HEK293T (cell line): ENCODE results near the gene PLAAT1.

Source experiments
- BHLHE40 ChIP-seq: fragments of 450-650 bp; IDR thresholded peaks from 2 replicates; pipeline ENCODE4 v1.6.1; 2016; ENCODE audit warnings: mild to moderate bottlenecking, moderate library complexity, borderline replicate concordance
- CTBP1 ChIP-seq: fragments of 450-650 bp; IDR thresholded peaks from 2 replicates; pipeline ENCODE4 v1.6.1; 2016; ENCODE audit warnings: borderline replicate concordance
- FOXA1 ChIP-seq: fragments of 450-650 bp; IDR thresholded peaks from 2 replicates; pipeline ENCODE4 v1.6.1; 2016; ENCODE audit warnings: mild to moderate bottlenecking
- FOXK2 ChIP-seq: fragments of 450-650 bp; IDR thresholded peaks from 2 replicates; pipeline ENCODE4 v1.6.1; 2016; ENCODE audit warnings: mild to moderate bottlenecking
- SP1 ChIP-seq: fragments of 450-650 bp; IDR thresholded peaks from 2 replicates; pipeline ENCODE4 v1.6.1; 2017
- SUZ12 ChIP-seq: fragments of 450-650 bp; IDR thresholded peaks from 2 replicates; pipeline ENCODE4 v1.6.1; 2016; ENCODE audit warnings: mild to moderate bottlenecking
- ZNF384 ChIP-seq: fragments of 450-650 bp; IDR thresholded peaks from 2 replicates; pipeline ENCODE4 v1.6.1; 2016
- TF ChIP-seq, protein P1 (sequence below): fragments of 450-650 bp; IDR thresholded peaks from 2 replicates; pipeline ENCODE4 v1.6.1; 2016

DNA sequence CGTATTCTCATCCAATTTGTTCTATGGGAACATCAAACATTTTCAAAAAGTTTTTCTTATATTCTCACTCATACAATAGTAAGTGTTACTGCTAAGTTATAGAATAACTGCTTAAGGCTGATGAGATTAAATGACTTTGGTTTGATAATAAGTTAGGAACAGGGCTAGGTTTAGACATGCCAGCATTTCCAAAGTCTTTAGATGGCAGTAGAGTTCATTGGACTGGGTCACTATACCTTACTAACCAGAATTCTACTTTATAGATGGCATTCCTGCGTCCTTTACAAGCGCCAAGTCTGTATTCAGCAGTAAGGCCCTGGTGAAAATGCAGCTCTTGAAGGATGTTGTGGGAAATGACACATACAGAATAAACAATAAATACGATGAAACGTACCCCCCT, 21.7 kb downstream of the PLAAT1 start:
- no peak for TF ChIP-seq SUZ12
- TF ChIP-seq BHLHE40: no peak
- no peak for TF ChIP-seq CTBP1
- TF ChIP-seq FOXK2: no peak
- no peak for TF ChIP-seq SP1
- TF ChIP-seq ZNF384: no peak
- TF ChIP-seq, protein P1, sequence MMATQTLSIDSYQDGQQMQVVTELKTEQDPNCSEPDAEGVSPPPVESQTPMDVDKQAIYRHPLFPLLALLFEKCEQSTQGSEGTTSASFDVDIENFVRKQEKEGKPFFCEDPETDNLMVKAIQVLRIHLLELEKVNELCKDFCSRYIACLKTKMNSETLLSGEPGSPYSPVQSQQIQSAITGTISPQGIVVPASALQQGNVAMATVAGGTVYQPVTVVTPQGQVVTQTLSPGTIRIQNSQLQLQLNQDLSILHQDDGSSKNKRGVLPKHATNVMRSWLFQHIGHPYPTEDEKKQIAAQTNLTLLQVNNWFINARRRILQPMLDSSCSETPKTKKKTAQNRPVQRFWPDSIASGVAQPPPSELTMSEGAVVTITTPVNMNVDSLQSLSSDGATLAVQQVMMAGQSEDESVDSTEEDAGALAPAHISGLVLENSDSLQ: no peak
- TF ChIP-seq FOXA1: no peak
